Measurements from ENCODE around the gene AIG1. TPM values are rescaled to one million over a fixed set of nuclear protein-coding genes. Genes with fewer than 3 reads are reported as not detected.

AIG1 gene
- total RNA-seq, 6 donors from 2014 or later = 6.3 to 26.6 (median 20.8) TPM

DNA sequence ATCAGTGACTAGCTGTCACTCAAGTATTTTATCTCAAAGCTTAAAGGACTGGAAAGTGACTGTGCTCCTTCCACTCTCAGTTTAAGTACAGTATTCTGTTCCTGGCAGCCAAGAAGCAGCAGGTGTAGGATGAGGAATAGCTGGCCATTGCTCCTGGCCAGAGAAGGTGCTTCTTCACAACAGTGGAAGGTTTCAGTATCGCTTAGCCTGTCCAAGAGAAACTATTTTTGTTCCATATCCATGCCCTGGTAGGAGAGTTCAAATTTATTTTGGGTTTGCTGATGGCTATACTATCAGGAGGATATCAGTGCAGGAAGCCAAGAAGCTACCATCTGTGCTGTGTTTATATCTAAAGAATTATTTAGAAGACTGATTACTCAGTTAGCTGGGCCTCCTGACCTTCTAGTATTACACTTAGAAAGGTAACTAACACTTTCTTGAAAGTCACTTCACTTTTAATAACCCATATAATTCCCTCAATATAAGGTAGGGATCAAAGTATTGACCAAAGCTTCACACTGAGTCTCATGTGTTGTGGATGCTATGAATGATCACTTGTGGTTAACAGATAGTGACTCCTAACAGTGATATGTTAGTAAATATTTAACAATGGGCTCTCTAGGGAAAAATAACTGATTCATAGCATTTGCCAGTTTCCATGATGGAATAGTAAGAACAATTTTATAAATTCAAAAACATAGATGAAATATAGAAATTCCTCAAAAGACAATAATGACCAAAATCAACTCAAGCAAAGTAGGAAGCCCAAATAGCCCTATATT lies 99.9 kb downstream of the AIG1 start:
- Histone ChIP-seq H3K4me1 (peaks cover 0 to 7% (median 3%) of the 10 kb centered on the region in 4 donors), H3K4me3 (no peak overlapping the region), H3K27me3 (no peaks in the 10 kb centered on the region), H3K27ac (no peak overlapping the region), H3K9me3 (no peaks in the 10 kb centered on the region), H3K36me3 (no peaks in the 10 kb centered on the region)
- TF ChIP-seq POLR2AphosphoS5 (IDR thresholded peaks at IDR 0.05) (no peak), EP300 (IDR thresholded peaks at IDR 0.05) (no peak), POLR2A (IDR thresholded peaks at IDR 0.05) (no peak)
- TF ChIP-seq, protein P1, sequence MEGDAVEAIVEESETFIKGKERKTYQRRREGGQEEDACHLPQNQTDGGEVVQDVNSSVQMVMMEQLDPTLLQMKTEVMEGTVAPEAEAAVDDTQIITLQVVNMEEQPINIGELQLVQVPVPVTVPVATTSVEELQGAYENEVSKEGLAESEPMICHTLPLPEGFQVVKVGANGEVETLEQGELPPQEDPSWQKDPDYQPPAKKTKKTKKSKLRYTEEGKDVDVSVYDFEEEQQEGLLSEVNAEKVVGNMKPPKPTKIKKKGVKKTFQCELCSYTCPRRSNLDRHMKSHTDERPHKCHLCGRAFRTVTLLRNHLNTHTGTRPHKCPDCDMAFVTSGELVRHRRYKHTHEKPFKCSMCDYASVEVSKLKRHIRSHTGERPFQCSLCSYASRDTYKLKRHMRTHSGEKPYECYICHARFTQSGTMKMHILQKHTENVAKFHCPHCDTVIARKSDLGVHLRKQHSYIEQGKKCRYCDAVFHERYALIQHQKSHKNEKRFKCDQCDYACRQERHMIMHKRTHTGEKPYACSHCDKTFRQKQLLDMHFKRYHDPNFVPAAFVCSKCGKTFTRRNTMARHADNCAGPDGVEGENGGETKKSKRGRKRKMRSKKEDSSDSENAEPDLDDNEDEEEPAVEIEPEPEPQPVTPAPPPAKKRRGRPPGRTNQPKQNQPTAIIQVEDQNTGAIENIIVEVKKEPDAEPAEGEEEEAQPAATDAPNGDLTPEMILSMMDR (IDR thresholded peaks at IDR 0.05) = no peak
- ATAC-seq (ENCODE audit: low FRiP score in 2 of 2) (no peak), DNase-seq (no peak)
- 55 to 77% methylated on average over 1 of the region's 1 CpG for WGBS, 2 donors

DNA sequence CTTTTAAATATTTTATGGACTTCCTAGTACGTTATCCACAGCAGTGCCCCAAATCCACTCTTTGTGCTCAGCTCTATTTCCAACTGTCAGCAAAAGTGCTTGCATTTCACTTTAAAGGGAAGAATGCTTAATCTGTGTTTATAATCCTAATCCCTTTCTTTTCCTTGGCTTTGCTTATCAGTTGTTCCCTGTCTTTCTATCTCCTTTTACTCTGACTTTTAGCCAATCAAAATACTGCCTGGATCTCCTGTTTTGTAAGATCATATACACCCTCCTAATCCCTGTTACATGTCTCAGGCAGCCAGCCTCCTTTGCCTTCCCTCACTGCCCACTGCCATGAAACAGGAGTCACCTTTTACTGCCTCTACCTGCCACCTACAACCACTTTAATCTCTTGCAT lies 102.9 kb downstream of the AIG1 start:
- TF ChIP-seq, protein P1 (IDR thresholded peaks at IDR 0.05) = no peak
- TF ChIP-seq POLR2A (IDR thresholded peaks at IDR 0.05) (no peak), POLR2AphosphoS5 (IDR thresholded peaks at IDR 0.05) (no peak), EP300 (IDR thresholded peaks at IDR 0.05) (no peak)
- ATAC-seq (ENCODE audit: low FRiP score in 2 of 2) (no peak), DNase-seq (no peak)
- Histone ChIP-seq H3K36me3 (no peaks in the 10 kb centered on the region), H3K27ac (no peak overlapping the region), H3K9me3 (no peaks in the 10 kb centered on the region), H3K4me3 (no peak overlapping the region), H3K4me1 (peaks cover 0 to 5% (median 0%) of the 10 kb centered on the region in 4 donors), H3K27me3 (no peaks in the 10 kb centered on the region)
- WGBS, 2 donors = 0 to 41% methylated on average over 1 of the region's 1 CpG

DNA sequence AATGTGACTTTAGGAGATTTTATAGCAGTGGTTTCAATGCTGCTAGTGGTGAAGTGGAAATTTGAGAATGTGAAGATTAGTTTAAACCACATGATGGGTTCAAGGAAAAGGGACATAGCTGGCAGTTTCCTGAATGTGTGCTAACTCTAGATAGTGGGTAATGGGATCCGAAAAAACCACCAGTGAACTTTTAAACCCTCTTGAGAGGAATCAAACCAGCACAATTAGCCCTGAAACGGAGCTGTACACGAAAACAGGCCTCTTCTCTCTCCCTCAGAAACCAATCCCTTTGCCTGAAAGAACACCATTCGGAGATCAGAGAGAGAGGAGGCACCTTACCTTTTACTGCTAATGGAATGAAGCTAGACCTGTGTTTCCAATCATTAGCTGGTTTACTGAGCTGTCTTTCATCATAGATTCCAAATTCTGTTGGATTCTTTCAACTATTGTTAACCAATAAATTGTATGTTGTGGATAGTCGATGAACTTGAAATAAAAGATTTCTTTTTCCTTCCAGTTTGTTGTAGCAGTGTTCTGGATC lies 103.9 kb downstream of the AIG1 start:
- ATAC-seq (ENCODE audit: low FRiP score in 2 of 2) = no peak
- Histone ChIP-seq H3K36me3 (no peaks in the 10 kb centered on the region), H3K4me3 (no peak overlapping the region), H3K27me3 (no peaks in the 10 kb centered on the region), H3K9me3 (no peaks in the 10 kb centered on the region), H3K4me1 (no peaks in the 10 kb centered on the region), H3K27ac (no peak overlapping the region)
- TF ChIP-seq POLR2AphosphoS5 (IDR thresholded peaks at IDR 0.05) = no peak
- TF ChIP-seq, protein P1 (IDR thresholded peaks at IDR 0.05) = no peak
- no peak for TF ChIP-seq EP300 (IDR thresholded peaks at IDR 0.05)
- no peak for TF ChIP-seq POLR2A (IDR thresholded peaks at IDR 0.05)
- no peak for DNase-seq
- 66 to 89% methylated on average over 5 of the region's 5 CpGs for WGBS, 2 donors

DNA sequence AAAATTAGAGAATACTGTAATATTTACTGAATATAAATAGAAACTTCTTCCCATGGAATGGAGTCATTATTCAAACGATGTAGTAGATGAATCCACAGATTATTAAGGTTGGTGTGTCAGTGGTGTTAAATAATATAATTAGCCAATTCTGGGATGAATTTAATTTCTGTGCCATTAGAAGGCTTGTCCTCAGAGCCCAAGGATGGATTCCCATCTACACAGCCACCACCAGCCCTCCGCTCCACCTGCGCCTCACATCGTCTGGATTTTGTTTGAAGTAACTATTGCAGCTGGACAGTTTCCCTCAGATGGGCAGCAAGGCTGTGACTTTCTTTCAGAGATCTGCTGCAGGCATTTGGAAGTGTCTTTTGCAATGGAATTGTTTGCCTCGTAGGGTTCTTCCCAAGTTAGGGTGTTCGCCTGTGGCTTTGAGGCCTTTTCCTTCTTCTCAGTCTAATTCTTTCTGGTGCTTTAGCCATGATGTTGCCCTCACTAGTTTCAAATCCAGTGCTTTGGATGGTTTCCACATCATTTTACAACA lies 104.7 kb downstream of the AIG1 start:
- no peak for ATAC-seq (ENCODE audit: low FRiP score in 2 of 2)
- no peak for TF ChIP-seq EP300 (IDR thresholded peaks at IDR 0.05)
- no peak for TF ChIP-seq POLR2AphosphoS5 (IDR thresholded peaks at IDR 0.05)
- TF ChIP-seq, protein P1 (IDR thresholded peaks at IDR 0.05) = no peak
- TF ChIP-seq POLR2A (IDR thresholded peaks at IDR 0.05) = no peak
- DNase-seq = no peak

More for the DNA sequence above, 104.7 kb downstream of the AIG1 start:
- Histone ChIP-seq H3K27me3 (no peaks in the 10 kb centered on the region), H3K4me1 (no peaks in the 10 kb centered on the region), H3K9me3 (no peaks in the 10 kb centered on the region), H3K4me3 (no peak overlapping the region), H3K27ac (no peak overlapping the region), H3K36me3 (no peaks in the 10 kb centered on the region)
- WGBS, 2 donors = 95 to 97% methylated on average over 6 of the region's 6 CpGs
